ENCODE measurements around the gene DSC3.

- TF ChIP-seq CTCF (IDR thresholded peaks at IDR 0.05; ENCODE audit: low read depth, low read length, missing input control) (no peak), SP1 (IDR thresholded peaks at IDR 0.05) (no peak), RAD21 (IDR thresholded peaks at IDR 0.05) (no peak), REST (IDR thresholded peaks at IDR 0.05) (no peak), YY1 (IDR thresholded peaks at IDR 0.05) (no peak), HNF4A (conservative IDR thresholded peaks at IDR 0.05) (no peak), GABPA (IDR thresholded peaks at IDR 0.05 in 1 of 2, conservative IDR thresholded peaks at IDR 0.05 in 1 of 2) (no peak), EGR1 (IDR thresholded peaks at IDR 0.05; ENCODE audit: low read depth in 2 of 2) (no peak)
- TF ChIP-seq, protein P1, sequence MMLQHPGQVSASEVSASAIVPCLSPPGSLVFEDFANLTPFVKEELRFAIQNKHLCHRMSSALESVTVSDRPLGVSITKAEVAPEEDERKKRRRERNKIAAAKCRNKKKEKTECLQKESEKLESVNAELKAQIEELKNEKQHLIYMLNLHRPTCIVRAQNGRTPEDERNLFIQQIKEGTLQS (IDR thresholded peaks at IDR 0.05): no peak
- TF ChIP-seq, protein P2, sequence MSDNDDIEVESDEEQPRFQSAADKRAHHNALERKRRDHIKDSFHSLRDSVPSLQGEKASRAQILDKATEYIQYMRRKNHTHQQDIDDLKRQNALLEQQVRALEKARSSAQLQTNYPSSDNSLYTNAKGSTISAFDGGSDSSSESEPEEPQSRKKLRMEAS (IDR thresholded peaks at IDR 0.05): no peak
These were observed 3.1 kb upstream of the DSC3 start for GRCh38 chr18:31045599-31045998.

Measured in liver (tissue), 3 donors.